Stomach (tissue), 4 donors: ENCODE results near the gene SRCIN1.

Experiments used
- CTCF ChIP-seq, 7 experiments: fragments of 450-650 bp in 4 of 7; fragments of 200-600 bp in 3 of 7; sonication (generic) in 3 of 7; IDR thresholded peaks; one replicate each; pipeline ENCODE4 v1.5.1; 2016 to 2019; ENCODE audit warnings: antibody characterized with exemption in 7 of 7, control low read depth in 2 of 7, mild to moderate bottlenecking in 1 of 7
- EP300 ChIP-seq: sonication (generic); formaldehyde crosslinking; IDR thresholded peaks from one replicate; pipeline ENCODE4 v1.6.1; 2017; ENCODE audit warnings: antibody characterized with exemption
- POLR2A ChIP-seq, 4 donors: fragments of 450-650 bp; IDR thresholded peaks; one replicate each; pipeline ENCODE4 v1.6.1; 2016; ENCODE audit warnings: antibody characterized with exemption in 4 of 4, control low read depth in 2 of 4, mild to moderate bottlenecking in 1 of 4, moderate library complexity in 1 of 4

DNA sequence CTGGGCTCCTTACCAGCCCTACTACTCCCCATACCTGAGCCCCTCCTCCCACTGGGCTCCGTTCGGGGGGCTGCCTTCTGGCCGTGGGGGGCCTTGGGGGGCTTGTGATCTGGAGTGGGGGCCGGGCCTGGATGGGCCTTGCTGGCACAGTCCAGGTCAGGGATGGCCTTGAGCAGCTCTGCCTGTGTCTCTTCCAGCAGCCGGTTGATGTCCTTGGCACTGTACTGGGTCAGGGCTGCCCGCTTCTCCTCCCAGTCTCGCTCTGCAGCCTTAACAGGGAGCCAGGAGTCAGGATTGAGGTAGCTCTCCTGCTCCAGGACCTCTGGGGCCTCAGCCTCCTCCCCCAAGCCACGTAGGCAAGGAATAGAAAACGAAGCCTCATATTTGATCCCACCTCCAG, 54.6 kb downstream of the SRCIN1 start:
- TF ChIP-seq CTCF (IDR thresholded peaks at IDR 0.05): no peak
- no peak for TF ChIP-seq POLR2A (IDR thresholded peaks at IDR 0.05)
- no peak for TF ChIP-seq EP300
